GM18526 (cell line): ENCODE measurements around the gene NT5C3B.

Experiments used
- POLR2A ChIP-seq: IDR thresholded peaks from 3 replicates; pipeline ENCODE4 v1.6.1; 2011; ENCODE audit not compliant: insufficient read length; ENCODE audit errors: extremely low read depth

The NT5C3B gene

DNA sequence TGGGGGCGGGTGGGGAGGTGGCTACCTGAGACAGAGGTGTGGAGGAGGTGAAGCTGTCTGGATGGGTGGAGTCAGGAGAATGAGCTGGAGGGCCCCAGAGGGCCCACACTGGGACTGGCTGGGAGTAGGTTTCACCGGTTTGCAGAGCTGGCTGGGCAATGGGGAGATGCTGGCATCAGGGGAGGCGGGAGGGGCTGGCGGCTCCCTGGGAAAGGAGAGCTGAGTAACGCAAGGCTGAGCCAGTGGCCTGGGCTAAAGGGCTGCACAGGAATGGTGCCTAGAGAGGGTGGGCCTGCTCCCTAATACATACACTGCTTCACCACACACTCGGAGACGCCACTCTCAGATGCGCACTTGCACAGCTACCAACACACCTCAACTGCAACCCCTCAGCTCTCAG lies 36.7 kb downstream of the NT5C3B start:
- no peak for TF ChIP-seq POLR2A

DNA sequence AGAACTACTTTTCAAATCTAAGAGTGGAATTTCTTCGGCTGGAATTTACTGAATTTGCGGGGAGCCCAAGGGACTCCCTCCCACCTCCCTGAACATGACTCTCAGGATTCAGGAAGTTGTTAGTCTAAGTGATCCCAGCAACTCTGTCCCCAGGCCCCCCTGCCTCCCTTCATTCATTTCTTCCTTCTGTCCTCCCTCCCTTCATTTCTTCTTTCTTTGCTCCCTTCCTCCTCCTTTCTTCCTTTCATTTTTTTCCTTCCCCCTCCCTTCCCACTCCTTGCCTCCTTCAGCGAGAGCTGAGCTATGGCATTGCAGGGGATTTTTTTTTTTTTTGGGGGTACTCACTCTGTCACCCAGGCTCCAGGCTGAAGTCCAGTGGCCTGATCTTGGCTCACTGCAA lies 38.7 kb downstream of the NT5C3B start:
- no peak for TF ChIP-seq POLR2A

DNA sequence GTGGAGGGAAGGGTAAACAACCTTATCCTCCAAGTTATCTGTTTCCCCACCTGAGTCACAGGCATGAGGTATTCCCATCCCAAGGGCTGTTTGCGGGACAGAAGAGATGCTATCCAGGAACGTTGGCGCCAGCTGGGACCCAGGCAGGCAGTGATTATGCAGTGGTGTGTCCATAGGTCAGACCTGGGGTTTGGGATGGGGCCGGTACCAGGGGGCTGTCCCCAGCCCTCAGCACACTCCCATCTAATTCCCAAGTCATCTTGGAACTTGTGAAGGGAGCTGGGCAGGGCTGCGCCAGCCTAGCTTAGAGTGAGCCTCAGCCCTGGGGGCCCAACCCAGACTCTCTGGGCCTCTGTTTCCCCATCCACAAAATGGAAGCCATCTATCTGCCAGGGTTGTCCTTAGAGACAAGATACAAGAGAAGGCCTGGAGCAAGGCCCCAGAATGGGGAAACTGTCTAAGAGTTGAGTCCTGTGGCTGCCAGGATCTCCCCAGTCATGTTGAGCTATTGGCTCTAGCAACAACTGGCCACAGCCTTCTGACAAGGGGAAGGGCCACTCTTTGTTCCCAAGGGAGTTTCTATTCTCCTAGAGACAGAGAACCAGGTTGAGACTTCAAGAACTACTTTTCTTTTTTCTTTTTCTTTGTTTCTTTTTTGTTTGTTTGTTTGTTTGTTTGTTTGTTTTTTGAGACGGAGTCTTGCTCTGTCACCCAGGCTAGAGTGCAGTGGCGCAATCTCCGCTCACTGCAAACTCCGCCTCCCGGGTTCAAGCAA lies 39.7 kb downstream of the NT5C3B start:
- no peak for TF ChIP-seq POLR2A

DNA sequence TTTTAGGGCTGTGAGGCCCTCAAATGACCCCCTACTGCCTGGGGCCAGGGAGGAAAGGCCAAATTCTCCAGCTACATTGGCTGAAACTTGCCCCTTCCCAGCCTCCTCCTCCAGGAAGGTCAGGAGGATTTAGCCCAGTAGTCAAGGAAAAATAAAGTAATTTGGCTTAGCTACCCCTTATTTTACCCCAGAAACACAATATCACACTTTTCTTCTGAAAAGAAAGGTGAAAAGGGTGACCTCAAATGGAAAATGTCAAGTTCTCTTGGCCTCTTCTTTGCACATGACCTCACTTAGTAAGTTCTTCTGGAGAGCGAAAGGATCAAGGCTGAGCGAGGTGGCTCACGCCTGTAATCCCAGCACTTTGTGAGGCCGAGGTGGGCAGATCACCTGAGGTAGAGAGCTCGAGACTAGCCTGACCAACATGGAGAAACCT lies 41.5 kb downstream of the NT5C3B start:
- TF ChIP-seq POLR2A: no peak

DNA sequence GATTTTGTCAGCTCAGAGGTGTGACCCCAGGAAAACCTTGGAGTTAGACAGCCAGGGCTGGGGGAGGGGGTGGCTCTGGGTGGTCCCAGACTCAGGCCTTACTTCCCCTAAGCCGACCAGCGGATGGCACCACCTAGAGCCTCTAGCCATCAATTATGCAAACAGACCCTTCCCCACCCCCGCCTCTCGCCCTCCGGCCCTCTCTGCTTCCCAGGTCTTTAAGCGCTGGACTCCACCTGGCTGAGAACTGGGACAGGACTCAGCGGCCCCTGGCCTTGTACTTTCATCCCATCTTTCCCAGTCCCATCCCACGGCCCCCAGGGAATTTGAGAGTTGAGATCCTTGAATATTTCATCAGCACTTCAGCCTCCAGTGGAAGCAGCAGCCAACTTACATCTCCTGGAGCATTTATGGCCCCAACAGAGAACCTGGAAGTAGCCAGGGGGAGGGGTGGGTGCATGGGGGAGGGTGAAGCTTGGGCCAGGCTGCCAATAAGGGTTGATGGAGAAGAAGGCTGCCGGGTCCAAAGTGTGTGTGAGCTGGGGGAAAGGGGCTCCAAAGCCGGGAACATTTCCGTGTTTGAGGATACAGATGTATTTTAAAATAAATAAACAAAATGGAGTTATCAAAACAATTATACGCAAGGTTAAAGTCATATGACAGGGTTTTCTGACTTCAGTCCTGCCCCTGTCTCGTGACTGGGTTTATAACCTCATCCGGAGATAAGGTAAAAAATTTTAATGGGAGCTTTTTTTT lies 42.1 kb downstream of the NT5C3B start:
- no peak for TF ChIP-seq POLR2A

DNA sequence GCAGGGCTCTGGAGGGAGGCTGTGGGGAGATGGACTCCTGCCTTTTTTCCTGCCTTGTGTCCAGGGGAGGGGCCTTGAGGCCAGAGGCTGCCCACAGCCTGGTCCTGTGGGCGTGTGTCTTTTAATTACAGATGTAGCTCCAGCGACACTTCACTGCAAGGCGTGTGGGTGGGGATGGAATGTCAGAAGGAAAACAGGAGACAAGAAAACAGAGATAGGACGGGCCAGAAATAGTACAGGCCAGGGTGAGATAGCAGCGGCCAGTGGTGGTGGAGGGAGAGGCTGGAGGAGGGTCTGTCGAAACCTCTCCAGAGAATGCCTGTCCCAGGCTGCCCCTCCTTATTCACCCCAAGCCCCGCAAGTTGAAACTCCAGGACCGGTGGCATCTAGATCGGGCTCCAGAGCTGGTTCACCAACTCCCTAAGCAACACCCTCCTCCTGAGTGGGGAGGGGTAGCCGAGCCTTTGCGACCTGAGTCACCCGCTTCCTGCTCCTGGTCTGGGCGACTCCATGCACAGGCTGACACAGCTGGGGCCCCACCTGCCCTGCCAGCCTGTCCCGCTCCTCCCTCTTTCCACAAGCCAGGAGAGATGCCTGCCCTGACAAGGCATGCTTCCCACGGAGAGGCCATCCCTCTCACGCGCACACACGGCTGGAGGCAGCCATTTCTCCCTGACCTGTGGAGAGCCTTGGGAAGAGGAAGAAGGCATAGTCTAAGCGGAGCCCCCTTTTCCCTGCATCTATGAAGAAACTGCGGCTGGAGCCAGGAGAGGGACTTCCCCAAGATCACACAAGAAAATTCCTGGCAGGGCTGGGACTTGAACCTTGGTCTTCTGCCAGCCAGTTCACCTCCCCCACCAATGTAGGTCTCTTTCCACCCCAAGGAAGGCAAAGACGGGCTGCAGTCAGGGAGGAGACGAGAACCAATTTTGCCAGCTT lies 42.9 kb downstream of the NT5C3B start:
- no peak for TF ChIP-seq POLR2A

DNA sequence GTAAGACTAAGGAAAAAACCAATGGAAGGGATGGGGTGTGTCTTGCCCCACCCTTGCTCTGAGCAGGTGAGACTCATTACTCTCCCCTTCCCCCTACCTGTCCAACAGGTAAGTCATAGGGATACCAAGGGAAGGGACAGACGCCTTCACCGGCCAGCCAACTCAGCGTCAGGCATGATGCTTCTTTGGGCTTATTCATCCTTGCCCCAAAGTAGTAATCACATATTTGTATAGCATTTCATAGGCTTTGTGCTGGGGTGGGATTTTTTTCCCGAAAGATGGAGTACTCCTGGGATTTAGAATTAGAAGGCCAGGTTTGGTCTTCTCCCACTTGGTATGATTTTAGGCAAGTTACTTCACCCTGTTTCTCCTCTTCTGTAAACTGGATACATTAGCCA lies 49.0 kb downstream of the NT5C3B start:
- no peak for TF ChIP-seq POLR2A

DNA sequence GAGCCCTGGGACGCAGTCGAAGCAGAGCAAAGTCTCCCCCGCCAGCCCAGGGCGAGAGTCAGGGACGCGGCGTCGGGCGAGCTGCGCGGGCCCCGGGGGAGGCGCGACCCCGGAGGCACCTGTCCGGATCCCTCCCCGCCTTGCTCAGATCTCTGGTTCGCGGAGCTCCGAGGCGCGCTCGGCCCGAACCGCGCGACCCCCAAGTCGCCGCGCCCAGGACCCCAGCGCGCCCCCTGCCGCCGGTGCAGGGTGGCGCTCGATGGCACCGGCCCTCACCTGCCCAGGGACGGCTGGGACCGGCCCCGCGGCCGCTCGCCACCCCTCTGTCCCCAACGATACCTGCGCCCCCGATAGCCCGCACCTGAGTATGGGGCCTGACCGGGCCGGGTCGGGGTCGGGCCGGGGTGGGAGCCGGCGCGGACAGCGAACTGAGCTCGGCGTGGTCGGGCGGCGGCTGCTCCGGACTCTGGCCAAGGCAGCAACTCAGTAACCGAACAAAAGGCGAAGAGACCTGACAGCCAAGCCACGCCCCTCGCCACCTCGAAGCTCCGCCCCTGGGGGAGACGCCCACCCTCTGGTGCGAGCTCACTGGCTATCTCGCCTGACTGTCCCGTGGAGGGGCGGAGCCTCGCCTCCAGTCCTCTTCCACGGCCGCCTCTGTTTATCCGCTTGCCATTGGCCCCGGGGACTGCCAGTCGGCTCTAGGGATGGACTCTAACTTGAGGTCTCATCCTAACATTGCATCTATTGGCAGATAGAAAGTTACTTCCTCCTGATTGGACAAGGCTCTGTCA lies 49.6 kb downstream of the NT5C3B start, which contains the start of gene JUP:
Gene JUP, minus strand, starts transcription at position 485 of the 794 bp plus-strand sequence. CDS start 14,857 bp downstream, outside the sequence.
- TF ChIP-seq POLR2A: no peak

DNA sequence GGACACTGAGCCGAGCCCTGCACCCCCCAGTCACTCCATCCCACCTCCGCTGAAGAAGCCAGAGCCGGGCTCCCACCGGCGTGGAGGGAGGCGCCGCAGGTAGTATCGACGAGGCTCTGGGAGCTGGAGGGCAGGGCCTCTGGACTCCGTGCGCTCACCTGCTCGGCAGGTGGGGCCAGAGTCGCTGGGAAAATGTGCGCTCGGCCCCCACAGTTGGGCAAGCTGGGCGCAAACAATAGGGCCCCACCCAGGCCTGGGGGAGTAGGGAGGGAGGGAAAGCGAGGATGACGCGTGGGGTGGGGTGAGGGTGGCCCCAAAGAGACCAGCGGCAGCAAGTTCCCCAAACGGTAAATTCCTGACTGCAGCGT lies 50.2 kb downstream of the NT5C3B start:
- no peak for TF ChIP-seq POLR2A

DNA sequence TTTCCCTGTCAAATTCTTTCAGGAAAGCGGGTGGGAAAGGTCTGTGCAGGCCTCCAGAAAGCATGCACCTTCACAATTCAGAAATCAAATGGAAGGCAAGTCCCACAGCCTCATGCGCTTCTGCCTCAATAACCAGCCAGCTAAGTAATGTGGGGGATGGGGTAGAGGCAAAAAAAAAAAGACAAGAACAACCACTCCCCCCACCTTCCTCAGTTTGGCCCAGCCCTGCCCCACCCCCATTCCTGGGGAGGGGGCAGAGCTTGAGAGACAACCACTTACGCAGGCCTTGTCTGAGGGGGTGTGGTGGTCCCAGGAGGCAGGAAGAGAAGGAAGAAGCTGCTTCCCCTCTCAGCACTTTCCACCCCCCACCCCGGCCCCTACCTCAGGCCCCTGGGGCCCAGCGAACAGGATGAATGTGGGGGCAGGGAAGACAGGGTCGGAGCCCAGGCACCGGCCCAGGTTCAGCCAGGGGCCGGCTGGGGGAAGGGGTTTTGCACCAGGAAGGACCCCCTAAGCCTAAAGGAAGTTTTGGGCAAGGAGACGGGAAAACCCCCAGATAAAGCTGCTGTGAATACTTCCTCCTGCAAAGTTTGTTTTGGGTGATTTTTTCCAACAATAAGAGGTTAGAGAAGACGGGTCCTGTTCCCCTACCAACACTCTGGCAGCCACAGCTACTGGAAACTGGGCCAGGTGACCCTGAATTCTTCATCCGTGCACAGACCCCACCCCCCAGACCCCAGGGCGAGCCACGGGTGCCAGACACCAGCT lies 50.8 kb downstream of the NT5C3B start:
- TF ChIP-seq POLR2A: no peak

DNA sequence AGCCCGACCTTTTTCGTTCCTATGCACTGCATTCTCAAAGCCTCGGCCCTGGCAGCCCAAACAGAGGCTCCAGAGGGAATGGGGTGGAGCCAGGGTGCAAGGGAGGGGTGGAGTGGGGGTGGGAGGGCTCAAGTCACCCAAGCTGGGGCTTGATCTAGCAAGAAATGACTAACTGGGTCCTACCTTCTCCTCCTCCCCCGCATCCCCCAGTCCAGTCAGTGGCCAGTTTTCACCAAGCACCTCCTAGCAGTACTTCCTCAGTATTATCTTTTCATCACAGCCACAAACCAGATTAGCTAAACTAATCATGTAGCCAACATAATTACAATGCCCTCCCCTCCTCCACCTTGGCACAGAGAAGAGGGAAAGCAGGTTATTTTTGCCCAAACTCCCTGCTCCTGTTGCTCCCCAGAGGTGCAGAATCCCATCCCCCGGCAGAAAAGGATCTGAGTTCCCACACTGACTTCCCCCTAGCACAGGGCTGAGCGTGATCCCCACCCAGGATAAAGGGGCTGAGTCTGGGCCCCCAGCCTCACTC lies 51.8 kb downstream of the NT5C3B start:
- no peak for TF ChIP-seq POLR2A

DNA sequence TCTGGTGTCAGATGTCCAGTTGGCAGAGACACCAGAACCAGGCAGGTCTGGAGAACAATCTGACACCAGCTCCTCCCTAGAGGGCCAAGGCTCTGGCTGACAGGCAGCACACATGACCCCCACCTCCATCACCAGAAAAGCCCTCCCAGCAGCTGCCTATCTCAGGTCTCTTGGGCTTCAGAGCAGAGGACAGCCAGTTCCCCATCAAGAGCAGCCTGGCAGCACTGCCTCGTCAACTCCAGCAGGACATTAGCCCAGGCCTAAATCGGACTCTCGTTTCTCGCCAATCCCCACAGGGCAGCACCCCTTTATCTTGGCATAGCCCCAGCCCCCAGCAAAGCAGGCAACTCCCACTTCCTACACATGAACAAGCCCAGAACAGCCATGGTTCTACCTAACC lies 53.9 kb downstream of the NT5C3B start:
- TF ChIP-seq POLR2A: no peak

DNA sequence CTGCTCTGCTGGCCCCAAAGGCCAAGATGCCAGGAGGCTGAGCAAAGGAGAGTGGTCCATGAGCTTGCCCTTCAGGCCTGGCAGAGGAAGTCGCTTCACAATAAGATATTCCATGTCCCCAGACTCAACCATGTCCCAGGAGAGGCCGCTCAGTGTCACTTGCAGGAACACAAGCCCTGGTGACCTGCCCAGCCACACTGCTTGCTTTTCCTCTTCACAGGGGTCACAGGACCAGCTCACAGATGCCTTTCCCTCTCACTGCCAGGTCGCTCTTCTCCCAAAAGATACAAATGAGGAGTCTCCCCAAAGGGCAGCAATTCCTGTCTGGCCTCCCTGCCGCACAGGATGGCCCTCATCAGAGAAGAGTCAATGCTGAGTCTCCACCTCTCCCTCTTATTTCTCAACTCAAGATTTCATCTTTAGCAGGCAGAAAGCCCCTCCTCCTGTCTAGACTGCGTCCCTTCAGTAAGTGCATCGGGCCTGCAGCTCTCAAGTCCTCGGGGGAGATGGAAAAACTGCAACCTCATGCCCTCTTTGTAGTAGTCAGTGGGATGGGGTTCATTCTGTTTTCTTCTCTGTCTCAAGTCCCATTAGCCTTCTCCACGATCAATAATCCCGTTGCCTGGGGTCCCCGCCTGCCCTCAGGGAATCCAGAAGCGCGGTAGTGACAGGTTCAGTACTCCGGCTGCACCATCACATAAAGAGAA lies 54.5 kb downstream of the NT5C3B start:
- TF ChIP-seq POLR2A: no peak

DNA sequence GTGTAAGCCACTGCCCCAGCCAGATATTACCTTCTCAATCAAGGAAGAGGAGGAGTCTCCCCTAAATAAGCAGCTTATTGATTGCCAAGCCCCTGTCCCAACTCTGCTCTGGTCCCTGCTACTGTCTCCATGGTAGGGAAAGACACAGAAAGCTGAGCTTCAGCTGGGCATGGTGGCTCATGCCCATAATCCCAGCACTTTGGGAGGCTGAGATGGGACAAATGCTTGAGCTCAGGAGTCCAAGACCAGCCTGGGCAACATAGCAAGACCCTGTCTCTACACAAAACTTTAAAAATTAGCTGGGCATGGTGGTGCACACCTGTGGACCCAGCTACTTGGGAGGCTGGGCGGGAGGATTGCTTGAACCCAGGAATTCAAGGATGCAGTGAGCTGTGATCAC lies 56.1 kb downstream of the NT5C3B start:
- TF ChIP-seq POLR2A: no peak
